Osteoblast (primary cell): ENCODE results near the gene GRK4. TPM values are rescaled to one million over a fixed set of nuclear protein-coding genes. Genes with fewer than 3 reads are reported as not detected.
A peak's percentile ranks its signal among the peaks of the same experiment; 100 is the strongest.
"Not testable (repeated sequence)": the region's sequence is repeated elsewhere in the genome, so short reads cannot be mapped to it uniquely, and the experiment has no call there.

Experiments
- DNase-seq: peaks from one replicate; pipeline ENCODE4 v3.0.0; 2011; ENCODE audit warnings: low spot score, mixed read lengths; ENCODE audit not compliant: insufficient read length; ENCODE audit errors: missing footprints
- H2AFZ ChIP-seq: 2 replicates; pipeline ENCODE4 v1.6.0; 2011; ENCODE audit warnings: mild to moderate bottlenecking, low read length
- H3K27ac ChIP-seq: 2 replicates; pipeline ENCODE4 v1.5.1; 2011; ENCODE audit warnings: mild to moderate bottlenecking, low read depth, low read length, moderate library complexity
- H3K27me3 ChIP-seq: 2 replicates; pipeline ENCODE4 v1.6.0; 2012; ENCODE audit warnings: mild to moderate bottlenecking, control low read depth, inconsistent platforms, low read length, moderate library complexity; ENCODE audit not compliant: insufficient read depth
- H3K36me3 ChIP-seq: 2 replicates; pipeline ENCODE4 v1.5.1; 2011; ENCODE audit warnings: mild to moderate bottlenecking, low read length, control low read depth, moderate library complexity; ENCODE audit not compliant: insufficient read depth
- H3K4me1 ChIP-seq: 2 replicates; pipeline ENCODE4 v1.5.1; 2011; ENCODE audit warnings: mild to moderate bottlenecking, low read length, control low read depth, moderate library complexity; ENCODE audit not compliant: insufficient read depth
- H3K4me2 ChIP-seq: 2 replicates; pipeline ENCODE4 v1.6.0; 2011; ENCODE audit warnings: mild to moderate bottlenecking, low read length; ENCODE audit not compliant: insufficient read depth
- H3K4me3 ChIP-seq: fragments of 200-600 bp; sonication (generic); 3 replicates; pipeline ENCODE4 v1.5.1; 2012; ENCODE audit warnings: mild to moderate bottlenecking, low read length, inconsistent platforms; ENCODE audit not compliant: insufficient read depth
- H3K79me2 ChIP-seq: 2 replicates; pipeline ENCODE4 v1.6.0; 2012; ENCODE audit warnings: mild to moderate bottlenecking, low read length, control low read depth, inconsistent platforms; ENCODE audit not compliant: insufficient read depth
- H3K9me3 ChIP-seq: 2 replicates; pipeline ENCODE4 v1.5.1; 2011; ENCODE audit warnings: low read depth, low read length, control low read depth
- H4K20me1 ChIP-seq: 2 replicates; pipeline ENCODE4 v1.6.0; 2012; ENCODE audit warnings: mild to moderate bottlenecking, low read length, control low read depth; ENCODE audit not compliant: insufficient read depth
- total RNA-seq: library from RNA; depleted of rRNA; stranded (reverse); fragments of >200 nt; gene quantifications from 2 replicates; pipeline ENCODE4 v1.2.3, GENCODE V29; 2012
- TF ChIP-seq, protein P1 (sequence below): IDR thresholded peaks from 2 replicates; pipeline ENCODE4 v1.5.1; 2011; ENCODE audit warnings: mild to moderate bottlenecking, low read depth, low read length, moderate library complexity; ENCODE audit errors: extremely low read depth

Gene GRK4
- total RNA-seq, 1 donor, result 7.6 TPM

DNA sequence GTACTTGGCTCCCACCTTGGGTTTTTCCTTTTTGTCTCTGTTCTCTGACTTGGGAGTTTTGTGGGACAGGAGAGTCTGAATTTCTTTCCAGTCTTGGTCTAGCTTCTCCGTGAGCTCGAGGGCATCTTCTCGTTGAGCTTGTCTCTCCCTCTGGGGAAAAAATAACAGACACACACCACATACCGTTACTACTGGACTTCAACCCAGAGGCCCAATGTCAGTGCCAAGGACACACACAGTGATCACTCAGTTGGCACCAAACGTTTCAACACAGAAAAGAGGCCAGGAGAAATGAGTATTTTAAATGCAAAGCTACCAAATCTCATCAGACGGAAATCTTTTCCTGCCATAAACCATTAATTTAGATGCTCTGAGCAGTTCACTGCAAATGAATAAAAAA is 9.9 kb upstream of the GRK4 start:
- Histone ChIP-seq H3K4me1 (peaks cover 9% of the 10 kb centered on the region), H3K27me3 (no peaks in the 10 kb centered on the region), H3K9me3 (no peaks in the 10 kb centered on the region), H3K27ac (no peak overlapping the region), H3K4me3 (no peak overlapping the region), H3K4me2 (no peak overlapping the region), H3K36me3 (peaks cover 84% of the 10 kb centered on the region), H4K20me1 (peaks cover 5% of the 10 kb centered on the region), H2AFZ (no peak overlapping the region), H3K79me2 (peaks cover 49% of the 10 kb centered on the region)
- peak; percentile 34 for DNase-seq
- TF ChIP-seq, protein P1, sequence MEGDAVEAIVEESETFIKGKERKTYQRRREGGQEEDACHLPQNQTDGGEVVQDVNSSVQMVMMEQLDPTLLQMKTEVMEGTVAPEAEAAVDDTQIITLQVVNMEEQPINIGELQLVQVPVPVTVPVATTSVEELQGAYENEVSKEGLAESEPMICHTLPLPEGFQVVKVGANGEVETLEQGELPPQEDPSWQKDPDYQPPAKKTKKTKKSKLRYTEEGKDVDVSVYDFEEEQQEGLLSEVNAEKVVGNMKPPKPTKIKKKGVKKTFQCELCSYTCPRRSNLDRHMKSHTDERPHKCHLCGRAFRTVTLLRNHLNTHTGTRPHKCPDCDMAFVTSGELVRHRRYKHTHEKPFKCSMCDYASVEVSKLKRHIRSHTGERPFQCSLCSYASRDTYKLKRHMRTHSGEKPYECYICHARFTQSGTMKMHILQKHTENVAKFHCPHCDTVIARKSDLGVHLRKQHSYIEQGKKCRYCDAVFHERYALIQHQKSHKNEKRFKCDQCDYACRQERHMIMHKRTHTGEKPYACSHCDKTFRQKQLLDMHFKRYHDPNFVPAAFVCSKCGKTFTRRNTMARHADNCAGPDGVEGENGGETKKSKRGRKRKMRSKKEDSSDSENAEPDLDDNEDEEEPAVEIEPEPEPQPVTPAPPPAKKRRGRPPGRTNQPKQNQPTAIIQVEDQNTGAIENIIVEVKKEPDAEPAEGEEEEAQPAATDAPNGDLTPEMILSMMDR, result no peak

DNA sequence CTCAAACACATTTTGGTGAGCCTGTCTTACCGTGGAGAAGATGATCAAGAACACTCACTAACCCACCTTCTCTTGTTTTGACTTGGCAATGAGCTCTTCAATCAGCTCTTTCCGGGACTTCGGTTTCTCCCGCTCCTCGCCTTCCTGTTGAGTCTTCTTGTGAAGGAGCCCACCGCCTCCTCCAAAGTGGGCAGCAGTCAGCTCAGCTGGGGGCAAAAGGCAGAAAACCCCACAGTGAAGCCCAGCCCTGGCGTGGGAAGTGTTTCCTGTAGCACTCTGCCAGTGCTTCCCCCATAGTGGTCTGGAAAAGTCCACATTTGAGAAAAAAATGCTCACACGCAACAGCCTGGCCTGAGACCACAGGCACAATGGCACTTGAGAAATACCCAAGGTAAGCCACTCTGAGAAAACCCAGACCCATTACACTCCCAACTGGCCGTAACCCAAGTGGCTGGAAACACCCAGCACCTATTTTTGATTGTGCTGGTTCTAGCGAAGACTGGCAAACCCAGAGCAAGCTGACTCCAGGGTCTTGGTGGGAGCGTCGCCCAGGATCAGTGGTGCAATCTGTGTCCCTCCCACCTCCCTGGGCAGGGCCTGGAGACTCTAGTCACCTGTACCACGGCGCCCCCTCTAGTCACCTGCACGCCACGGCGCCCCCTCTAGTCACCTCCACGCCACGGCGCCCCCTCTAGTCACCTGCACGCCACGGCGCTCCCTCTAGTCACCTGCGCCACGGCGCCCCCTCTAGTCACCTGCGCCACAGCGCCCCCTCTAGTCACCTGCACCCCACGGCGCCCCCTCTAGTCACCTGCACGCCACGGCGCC is 8.8 kb upstream of the GRK4 start:
- H3K27me3 ChIP-seq, result no peaks in the 10 kb centered on the region
- peaks cover 15% of the 10 kb centered on the region for H3K4me1 ChIP-seq
- peaks cover 52% of the 10 kb centered on the region for H3K79me2 ChIP-seq
- no peak overlapping the region for H2AFZ ChIP-seq
- H3K27ac ChIP-seq, result no peak overlapping the region
- no peak overlapping the region for H3K4me2 ChIP-seq
- peaks cover 12% of the 10 kb centered on the region for H4K20me1 ChIP-seq
- H3K9me3 ChIP-seq, result no peaks in the 10 kb centered on the region
- TF ChIP-seq, protein P1, result no peak
- H3K36me3 ChIP-seq, result peaks cover 73% of the 10 kb centered on the region
- peak; percentile 42 for DNase-seq
- no peak overlapping the region for H3K4me3 ChIP-seq

DNA sequence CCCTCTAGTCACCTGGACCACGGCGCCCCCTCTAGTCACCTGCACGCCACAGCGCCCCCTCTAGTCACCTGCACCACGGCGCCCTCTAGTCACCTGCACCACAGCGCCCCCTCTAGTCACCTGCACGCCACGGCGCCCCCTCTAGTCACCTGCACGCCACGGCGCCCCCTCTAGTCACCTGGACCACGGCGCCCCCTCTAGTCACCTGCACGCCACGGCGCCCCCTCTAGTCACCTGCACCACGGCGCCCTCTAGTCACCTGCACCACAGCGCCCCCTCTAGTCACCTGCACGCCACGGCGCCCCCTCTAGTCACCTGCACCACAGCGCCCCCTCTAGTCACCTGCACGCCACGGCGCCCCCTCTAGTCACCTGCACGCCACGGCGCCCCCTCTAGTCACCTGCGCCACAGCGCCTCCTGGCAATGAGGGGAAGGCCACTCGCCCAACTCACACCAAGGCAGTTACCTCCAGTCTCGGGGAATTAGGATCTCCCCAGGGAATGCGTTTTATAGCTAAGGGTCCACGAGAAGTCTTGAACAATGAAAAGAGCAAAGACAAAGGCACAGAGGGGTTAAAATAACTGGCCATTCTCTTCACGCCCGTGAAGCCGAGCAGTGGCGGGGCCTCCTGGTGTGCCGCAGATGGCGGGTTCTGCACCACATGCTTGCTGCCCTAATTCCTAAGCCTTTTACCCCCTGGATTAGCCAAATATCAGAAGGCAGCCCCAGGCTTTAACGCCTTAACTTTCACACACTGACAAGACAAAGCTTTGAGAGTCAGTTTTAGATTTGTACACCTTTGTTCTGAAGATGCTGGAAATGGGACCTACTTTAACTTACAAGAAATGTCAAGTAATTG is 8.0 kb upstream of the GRK4 start:
- not testable (repeated sequence) for H3K4me3 ChIP-seq, H2AFZ ChIP-seq, H3K27ac ChIP-seq, H3K27me3 ChIP-seq, H3K9me3 ChIP-seq, H3K4me2 ChIP-seq
- H3K79me2 ChIP-seq, result peaks cover 53% of the 10 kb centered on the region
- H3K4me1 ChIP-seq, result peaks cover 15% of the 10 kb centered on the region
- peak; percentile 13 for DNase-seq
- peaks cover 16% of the 10 kb centered on the region for H4K20me1 ChIP-seq
- peaks cover 64% of the 10 kb centered on the region for H3K36me3 ChIP-seq

DNA sequence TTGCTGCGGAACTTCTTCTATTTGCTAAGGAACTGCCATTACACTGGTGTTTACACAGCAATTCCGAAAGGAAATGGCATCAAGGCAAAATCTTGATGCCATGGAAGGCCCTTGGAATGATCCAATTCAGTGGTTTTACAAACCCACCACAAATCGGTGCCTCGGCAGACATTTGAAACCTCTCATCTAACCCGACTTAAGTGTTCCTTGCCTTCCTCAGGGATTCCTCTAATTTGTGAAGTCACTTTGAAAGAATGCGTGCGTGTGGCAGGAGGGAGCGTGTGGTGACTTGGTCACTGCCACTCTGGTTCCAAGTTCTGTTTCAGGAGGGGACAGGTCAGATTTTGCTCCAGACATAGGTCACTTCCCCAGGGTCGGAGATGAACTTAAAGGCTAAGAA is 4.9 kb upstream of the GRK4 start:
- peak overlapping the region; percentile 28 for H2AFZ ChIP-seq
- H4K20me1 ChIP-seq, result peaks cover 30% of the 10 kb centered on the region
- peaks cover 35% of the 10 kb centered on the region for H3K36me3 ChIP-seq
- no peaks in the 10 kb centered on the region for H3K27me3 ChIP-seq
- H3K4me3 ChIP-seq, result peak overlapping the region; percentile 30
- peak overlapping the region; percentile 69 for H3K27ac ChIP-seq
- no peak for DNase-seq
- peaks cover 71% of the 10 kb centered on the region for H3K79me2 ChIP-seq
- peaks cover 29% of the 10 kb centered on the region for H3K4me1 ChIP-seq
- no peaks in the 10 kb centered on the region for H3K9me3 ChIP-seq
- H3K4me2 ChIP-seq, result peak overlapping the region; percentile 58
- TF ChIP-seq, protein P1, result no peak

DNA sequence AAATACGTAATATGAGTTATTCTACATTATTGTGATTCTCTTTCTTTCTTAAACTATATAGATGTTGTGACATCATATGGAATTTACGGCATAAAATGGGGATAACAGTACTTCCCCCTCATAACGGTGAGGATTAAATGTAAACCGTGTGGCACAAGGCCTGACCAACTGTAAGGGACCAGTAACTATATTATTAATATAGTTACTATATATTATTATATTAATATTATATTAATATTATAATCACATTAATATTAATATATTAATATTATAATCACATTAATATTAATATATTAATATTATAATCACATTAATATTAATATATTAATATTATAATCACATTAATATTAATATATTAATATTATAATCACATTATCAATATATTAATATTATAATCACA is 2.9 kb upstream of the GRK4 start:
- Histone ChIP-seq H4K20me1 (peaks cover 26% of the 10 kb centered on the region), H3K79me2 (peaks cover 81% of the 10 kb centered on the region), H3K36me3 (peaks cover 23% of the 10 kb centered on the region), H3K4me1 (peaks cover 38% of the 10 kb centered on the region)
- H3K9me3 ChIP-seq, H3K4me2 ChIP-seq, H3K4me3 ChIP-seq, DNase-seq, H3K27ac ChIP-seq, H2AFZ ChIP-seq, H3K27me3 ChIP-seq: not testable (repeated sequence)
